OCI-LY7 (cell line): ENCODE results near the gene SLC37A1. TPM values are rescaled to one million over a fixed set of nuclear protein-coding genes. Genes with fewer than 3 reads are reported as not detected.

Source experiments
- BruUV-seq: library from RNA; stranded (reverse); fragments of 400-500 nt; replicated peaks from 2 replicates; lab custom pipeline; 2021; lab: Mats Ljungman, UMichigan
- CTCF ChIA-PET: fragments of 300-600 bp; sonication (Branson Sonifier 250); formaldehyde crosslinking; loops from one replicate; lab custom pipeline; 2022; ENCODE audit warnings: antibody characterized with exemption; ENCODE audit not compliant: unreplicated experiment; lab: Charles Lee
- POLR2A ChIA-PET: fragments of 300-600 bp; sonication (Branson Sonifier 250); formaldehyde crosslinking; loops from one replicate; lab custom pipeline; 2022; ENCODE audit warnings: antibody characterized with exemption; lab: Charles Lee
- DNase-seq: peaks from one replicate; pipeline ENCODE4 v3.0.0-alpha.2; 2015; ENCODE audit warnings: low spot score
- H2AFZ ChIP-seq: fragments of 200-600 bp; sonication (generic), shearing (Covaris generic); 2 replicates; pipeline ENCODE4 v1.6.1; 2014; ENCODE audit warnings: mild to moderate bottlenecking, antibody characterized with exemption, low read length, moderate library complexity
- H3K27ac ChIP-seq: fragments of 200-600 bp; sonication (generic); 2 replicates; pipeline ENCODE4 v1.5.1; 2014; ENCODE audit warnings: mixed run types, low read depth, mild to moderate bottlenecking, moderate library complexity, low read length, inconsistent platforms; ENCODE audit not compliant: poor library complexity, severe bottlenecking
- H3K36me3 ChIP-seq: fragments of 200-600 bp; sonication (generic); 2 replicates; pipeline ENCODE4 v1.6.1; 2014; ENCODE audit warnings: mild to moderate bottlenecking, antibody characterized with exemption, low read length, moderate library complexity, mixed read lengths; ENCODE audit not compliant: insufficient read depth
- H3K4me1 ChIP-seq: fragments of 200-600 bp; sonication (generic); 2 replicates; pipeline ENCODE4 v1.5.1; 2014; ENCODE audit warnings: mild to moderate bottlenecking, low read length; ENCODE audit not compliant: insufficient read depth, poor library complexity, severe bottlenecking
- H3K4me2 ChIP-seq: fragments of 200-600 bp; sonication (generic); 2 replicates; pipeline ENCODE4 v1.6.1; 2014; ENCODE audit warnings: mild to moderate bottlenecking, low read length
- H3K4me3 ChIP-seq: fragments of 200-600 bp; sonication (generic); 2 replicates; pipeline ENCODE4 v1.5.1; 2014; ENCODE audit warnings: mild to moderate bottlenecking, low read depth, low read length; ENCODE audit not compliant: poor library complexity, severe bottlenecking
- H3K79me2 ChIP-seq: fragments of 200-600 bp; sonication (generic); 2 replicates; pipeline ENCODE4 v1.6.1; 2016; ENCODE audit warnings: low read depth, mild to moderate bottlenecking, low read length, moderate library complexity, mixed read lengths; ENCODE audit not compliant: insufficient read depth
- H3K9me2 ChIP-seq: fragments of 200-600 bp; sonication (generic); 2 replicates; pipeline ENCODE4 v1.6.1; 2016; ENCODE audit warnings: mild to moderate bottlenecking, low read length, mixed read lengths; ENCODE audit not compliant: insufficient read depth
- H3K9me3 ChIP-seq: fragments of 200-600 bp; sonication (generic); 2 replicates; pipeline ENCODE4 v1.6.1; 2014; ENCODE audit warnings: mild to moderate bottlenecking, mixed run types, low read length, mixed read lengths
- H4K20me1 ChIP-seq: fragments of 200-600 bp; sonication (generic); 2 replicates; pipeline ENCODE4 v1.6.1; 2014; ENCODE audit warnings: mild to moderate bottlenecking, antibody characterized with exemption, low read length, moderate library complexity, mixed read lengths; ENCODE audit not compliant: insufficient read depth
- EZH2phosphoT487 ChIP-seq: fragments of 200-600 bp; sonication (generic); IDR thresholded peaks from 2 replicates; pipeline ENCODE4 v1.6.1; 2018; ENCODE audit warnings: low read depth, borderline replicate concordance, mild to moderate bottlenecking, mixed run types, antibody characterized with exemption, low read length, moderate library complexity, mixed read lengths
- intact Hi-C: fragments of 100-400 bp; cut with micrococcal nuclease; formaldehyde crosslinking; loops from one replicate; pipeline ENCODE4 v1.10.0; 2022; ENCODE audit not compliant: unreplicated experiment
- total RNA-seq, 2 experiments: library from RNA; depleted of rRNA in 1 of 2; stranded (reverse); fragments of >200 nt in 1 of 2; shearing (Covaris generic) in 1 of 2; gene quantifications; 2 replicates each; pipeline ENCODE4 v1.2.3, GENCODE V29; 2014 to 2022
- TF ChIP-seq, protein P1 (sequence below): fragments of 200-600 bp; sonication (generic); conservative IDR thresholded peaks from 2 replicates; pipeline ENCODE4 v1.5.1; 2014; ENCODE audit warnings: mild to moderate bottlenecking, antibody characterized with exemption, low read length, moderate library complexity, mixed read lengths

SLC37A1 gene
- total RNA-seq, 2 experiments from 2014 or later, result 22.5 to 27.6 TPM

DNA sequence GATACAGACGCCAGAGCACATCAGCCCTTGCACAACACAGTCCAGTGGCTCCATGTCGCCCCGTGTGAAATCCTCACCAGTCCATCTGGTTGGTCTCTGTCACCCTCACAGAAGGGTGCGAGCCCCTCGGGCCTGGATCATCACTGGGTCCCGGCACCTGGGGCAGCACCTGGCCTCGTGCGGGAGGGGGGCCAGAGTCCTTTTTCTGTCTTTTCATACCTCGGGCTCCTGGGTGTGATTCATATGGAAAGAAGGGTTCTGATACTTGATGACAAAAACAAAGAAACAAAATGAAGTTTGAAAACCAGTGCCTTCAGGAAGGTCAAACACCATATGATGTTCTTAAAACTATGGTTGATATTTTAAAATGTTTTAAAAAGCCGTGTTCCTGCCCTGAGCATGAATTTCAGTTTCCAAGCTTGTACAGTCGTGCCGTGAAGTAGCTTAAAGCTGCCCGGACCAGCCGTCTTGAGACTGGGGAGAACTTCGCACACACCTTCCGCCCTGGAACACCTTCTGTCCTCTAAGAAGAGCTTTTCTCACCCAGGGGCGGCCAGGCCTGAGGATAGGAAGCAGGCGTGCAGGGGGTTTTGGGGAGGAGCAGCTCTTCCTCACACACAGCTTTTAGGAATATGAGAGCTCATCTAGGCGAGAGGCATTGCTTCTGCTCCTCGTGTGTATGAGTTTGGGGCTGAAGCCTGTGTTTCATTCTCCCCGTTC lies 35.2 kb downstream of the SLC37A1 start:
- no peak overlapping the region for H3K4me3 ChIP-seq
- peaks cover 9% of the 10 kb centered on the region for H3K4me1 ChIP-seq
- H3K4me2 ChIP-seq, result no peak overlapping the region
- ChIA-PET POLR2A (interaction anchor here (0.7 to 0.9 kb wide), 2 partner anchors 11 to 1820 kb away, joined by 3 read pairs; no protein-coding TSS in a partner anchor), CTCF (no interaction called here)
- no TSS peak for BruUV-seq
- H4K20me1 ChIP-seq, result no peaks in the 10 kb centered on the region
- no peak overlapping the region for H2AFZ ChIP-seq
- intact Hi-C loops, result no loop called here
- peaks cover 39% of the 10 kb centered on the region for H3K36me3 ChIP-seq
- H3K9me2 ChIP-seq, result no peaks in the 10 kb centered on the region
- no peak overlapping the region for H3K27ac ChIP-seq
- 0 out of 2 replicates have a peak, but pooled peaks cover 5% of the 10 kb centered on the region for H3K9me3 ChIP-seq
- TF ChIP-seq, protein P1, sequence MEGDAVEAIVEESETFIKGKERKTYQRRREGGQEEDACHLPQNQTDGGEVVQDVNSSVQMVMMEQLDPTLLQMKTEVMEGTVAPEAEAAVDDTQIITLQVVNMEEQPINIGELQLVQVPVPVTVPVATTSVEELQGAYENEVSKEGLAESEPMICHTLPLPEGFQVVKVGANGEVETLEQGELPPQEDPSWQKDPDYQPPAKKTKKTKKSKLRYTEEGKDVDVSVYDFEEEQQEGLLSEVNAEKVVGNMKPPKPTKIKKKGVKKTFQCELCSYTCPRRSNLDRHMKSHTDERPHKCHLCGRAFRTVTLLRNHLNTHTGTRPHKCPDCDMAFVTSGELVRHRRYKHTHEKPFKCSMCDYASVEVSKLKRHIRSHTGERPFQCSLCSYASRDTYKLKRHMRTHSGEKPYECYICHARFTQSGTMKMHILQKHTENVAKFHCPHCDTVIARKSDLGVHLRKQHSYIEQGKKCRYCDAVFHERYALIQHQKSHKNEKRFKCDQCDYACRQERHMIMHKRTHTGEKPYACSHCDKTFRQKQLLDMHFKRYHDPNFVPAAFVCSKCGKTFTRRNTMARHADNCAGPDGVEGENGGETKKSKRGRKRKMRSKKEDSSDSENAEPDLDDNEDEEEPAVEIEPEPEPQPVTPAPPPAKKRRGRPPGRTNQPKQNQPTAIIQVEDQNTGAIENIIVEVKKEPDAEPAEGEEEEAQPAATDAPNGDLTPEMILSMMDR, result no peak
- TF ChIP-seq EZH2phosphoT487, result no peak
- H3K79me2 ChIP-seq, result no peaks in the 10 kb centered on the region
- DNase-seq, result no peak

DNA sequence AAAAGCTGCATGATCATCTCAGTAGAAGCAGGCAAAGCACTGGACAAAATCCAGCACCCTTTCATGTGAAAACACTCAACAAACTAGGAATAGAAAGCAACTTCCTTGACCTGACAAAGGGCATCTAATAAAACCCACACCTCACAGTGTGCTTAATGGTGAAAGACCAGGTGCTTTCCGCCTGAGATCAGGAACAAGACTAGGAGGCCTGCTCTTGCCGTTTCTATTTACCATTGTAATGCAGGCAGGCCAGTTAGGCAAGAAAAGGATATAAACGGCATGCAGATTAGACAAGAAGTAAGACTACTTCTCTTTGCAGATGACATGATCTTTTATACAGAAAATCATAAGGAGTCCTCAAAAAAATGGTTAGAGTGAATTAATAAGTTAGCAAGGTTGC lies 37.2 kb downstream of the SLC37A1 start:
- no peak overlapping the region for H2AFZ ChIP-seq
- no peaks in the 10 kb centered on the region for H3K9me2 ChIP-seq
- H3K27ac ChIP-seq, result no peak overlapping the region
- H3K9me3 ChIP-seq, result 0 out of 2 replicates have a peak, but pooled peaks cover 5% of the 10 kb centered on the region
- intact Hi-C loops, result no loop called here
- H3K4me3 ChIP-seq, result no peak overlapping the region
- H3K4me2 ChIP-seq, result no peak overlapping the region
- peaks cover 31% of the 10 kb centered on the region for H3K36me3 ChIP-seq
- CTCF ChIA-PET, result no interaction called here
- no peak for DNase-seq
- no peaks in the 10 kb centered on the region for H4K20me1 ChIP-seq
- no TSS peak for BruUV-seq
- no peak for TF ChIP-seq EZH2phosphoT487
- TF ChIP-seq, protein P1, result no peak
- H3K4me1 ChIP-seq, result peaks cover 26% of the 10 kb centered on the region
- H3K79me2 ChIP-seq, result no peaks in the 10 kb centered on the region
- POLR2A ChIA-PET, result no interaction called here
